Lower lobe of right lung (tissue), 2 donors: ENCODE measurements around the gene ARMCX1. TPM values are rescaled to one million over a fixed set of nuclear protein-coding genes. Genes with fewer than 3 reads are reported as not detected.
"Not testable (repeated sequence)": the region's sequence is repeated elsewhere in the genome, so short reads cannot be mapped to it uniquely, and the experiment has no call there.

Experiments
- ATAC-seq, 2 donors: fragments of 200-7000 bp; cut with Tn5 transposase; one replicate each; pipeline ENCODE4 v1.9.1; 2020 to 2022; ENCODE audit warnings: mild to moderate bottlenecking in 2 of 2, moderate library complexity in 2 of 2
- DNase-seq: peaks from one replicate; pipeline ENCODE4 v3.0.0-alpha.2; 2020
- H3K27ac ChIP-seq: fragments of 200-600 bp; one replicate; pipeline ENCODE4 v1.8.0; 2022
- H3K27me3 ChIP-seq: fragments of 200-600 bp; one replicate; pipeline ENCODE4 v1.8.0; 2022; ENCODE audit warnings: low read depth
- H3K36me3 ChIP-seq: fragments of 200-600 bp; one replicate; pipeline ENCODE4 v1.8.0; 2022; ENCODE audit warnings: mild to moderate bottlenecking
- H3K4me1 ChIP-seq: fragments of 200-600 bp; one replicate; pipeline ENCODE4 v1.8.0; 2022
- H3K4me3 ChIP-seq: fragments of 200-600 bp; one replicate; pipeline ENCODE4 v1.8.0; 2022; ENCODE audit warnings: mild to moderate bottlenecking
- H3K9me3 ChIP-seq: fragments of 200-600 bp; one replicate; pipeline ENCODE4 v1.8.0; 2022
- intact Hi-C: fragments of 100-400 bp; cut with DNase I; formaldehyde crosslinking; loops from one replicate; pipeline ENCODE4 v1.11.0; 2022
- long read RNA-seq: library from polyadenylated mRNA; unstranded; transcript quantifications from one replicate; pipeline ENCODE4 v2.0.0, GENCODE V29; 2021
- total RNA-seq: library from RNA; stranded (reverse); fragmentation: NEBNext Ultra II Directional; extraction: Animal tissue kit (Norgen Biotek cat#: 25700); gene quantifications from one replicate; pipeline ENCODE4 v1.2.1, GENCODE V29; 2021
- TF ChIP-seq, protein P1 (sequence below): fragments of 200-600 bp; IDR thresholded peaks from one replicate; pipeline ENCODE4 v1.8.0; 2022; ENCODE audit warnings: antibody characterized with exemption, mild to moderate bottlenecking
- donor health status: DM: no; HTN: yes; CAD: no; lungs with severe emphysema.

Gene ARMCX1
- 18.8 TPM for total RNA-seq
- long read RNA-seq, transcript ARMCX1-201 (4 exons, 2,141 nt): major isoform, 33 of 44 reads
- long read RNA-seq, partial matches to known transcripts: 0 of 44 reads
- long read RNA-seq, other reads (novel, unspliced or antisense): 11 of 44 reads

GRCh38 chrX:101550362-101550750 lies at the start of gene ARMCX1:
Gene ARMCX1, plus strand, starts transcription at chrX:101550547. Its CDS starts 2,384 bp downstream, at chrX:101552931.
- no peaks in the 10 kb centered on the region for H3K27me3 ChIP-seq
- peaks cover 12% of the 10 kb centered on the region for H3K36me3 ChIP-seq
- peak; percentile 74 for DNase-seq
- no peaks in the 10 kb centered on the region for H3K9me3 ChIP-seq
- ATAC-seq: peak; percentile 92 to 94
- no peaks in the 10 kb centered on the region for H3K4me1 ChIP-seq
- intact Hi-C loops: no loop called here
- H3K4me3 ChIP-seq: peak within 1 kb of the TSS; percentile 61
- peak within 1 kb of the TSS; percentile 76 for H3K27ac ChIP-seq
- TF ChIP-seq, protein P1, sequence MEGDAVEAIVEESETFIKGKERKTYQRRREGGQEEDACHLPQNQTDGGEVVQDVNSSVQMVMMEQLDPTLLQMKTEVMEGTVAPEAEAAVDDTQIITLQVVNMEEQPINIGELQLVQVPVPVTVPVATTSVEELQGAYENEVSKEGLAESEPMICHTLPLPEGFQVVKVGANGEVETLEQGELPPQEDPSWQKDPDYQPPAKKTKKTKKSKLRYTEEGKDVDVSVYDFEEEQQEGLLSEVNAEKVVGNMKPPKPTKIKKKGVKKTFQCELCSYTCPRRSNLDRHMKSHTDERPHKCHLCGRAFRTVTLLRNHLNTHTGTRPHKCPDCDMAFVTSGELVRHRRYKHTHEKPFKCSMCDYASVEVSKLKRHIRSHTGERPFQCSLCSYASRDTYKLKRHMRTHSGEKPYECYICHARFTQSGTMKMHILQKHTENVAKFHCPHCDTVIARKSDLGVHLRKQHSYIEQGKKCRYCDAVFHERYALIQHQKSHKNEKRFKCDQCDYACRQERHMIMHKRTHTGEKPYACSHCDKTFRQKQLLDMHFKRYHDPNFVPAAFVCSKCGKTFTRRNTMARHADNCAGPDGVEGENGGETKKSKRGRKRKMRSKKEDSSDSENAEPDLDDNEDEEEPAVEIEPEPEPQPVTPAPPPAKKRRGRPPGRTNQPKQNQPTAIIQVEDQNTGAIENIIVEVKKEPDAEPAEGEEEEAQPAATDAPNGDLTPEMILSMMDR: no peak

- H3K36me3 ChIP-seq, H3K27ac ChIP-seq, ATAC-seq, intact Hi-C loops, H3K4me3 ChIP-seq, H3K4me1 ChIP-seq, H3K9me3 ChIP-seq, DNase-seq, H3K27me3 ChIP-seq: not testable (repeated sequence)
These were observed 47.4 kb upstream of the ARMCX1 start for GRCh38 chrX:101502929-101503328.

GRCh38 chrX:101507372-101507771 lies 43.0 kb upstream of the ARMCX1 start:
- peaks cover 14% of the 10 kb centered on the region for H3K36me3 ChIP-seq
- no peak overlapping the region for H3K4me3 ChIP-seq
- TF ChIP-seq, protein P1: no peak
- H3K27ac ChIP-seq: no peak overlapping the region
- no peaks in the 10 kb centered on the region for H3K4me1 ChIP-seq
- ATAC-seq: no peak
- H3K27me3 ChIP-seq: no peaks in the 10 kb centered on the region
- H3K9me3 ChIP-seq: no peaks in the 10 kb centered on the region
- intact Hi-C loops: no loop called here
- no peak for DNase-seq

- DNase-seq (no peak), ATAC-seq (no peak)
- no peak overlapping the region for H3K4me3 ChIP-seq
- H3K27me3 ChIP-seq: no peaks in the 10 kb centered on the region
- intact Hi-C loops: no loop called here
- no peaks in the 10 kb centered on the region for H3K4me1 ChIP-seq
- H3K36me3 ChIP-seq: peaks cover 14% of the 10 kb centered on the region
- TF ChIP-seq, protein P1: no peak
- H3K27ac ChIP-seq: no peak overlapping the region
- no peaks in the 10 kb centered on the region for H3K9me3 ChIP-seq
These were observed 42.4 kb upstream of the ARMCX1 start for GRCh38 chrX:101507986-101508385.

DNA sequence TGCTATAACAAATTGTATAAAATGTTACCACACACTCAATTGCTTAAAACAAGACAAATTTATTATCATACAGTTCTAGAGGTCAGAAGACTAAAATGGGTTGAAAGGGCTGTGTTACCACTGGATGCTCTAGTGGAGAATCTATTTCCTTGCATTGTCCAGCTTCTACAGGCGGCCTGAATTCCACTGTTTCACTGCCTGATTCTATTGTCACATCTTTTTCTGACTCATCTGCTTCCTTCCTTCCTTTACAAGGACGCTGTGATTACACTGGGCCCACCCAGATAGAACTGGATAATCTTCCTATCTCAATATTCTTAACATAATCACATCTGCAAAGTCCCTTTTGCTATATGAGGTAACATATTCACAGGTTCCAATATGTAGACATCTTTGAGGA lies 19.4 kb upstream of the ARMCX1 start:
- Histone ChIP-seq H3K4me1 (no peaks in the 10 kb centered on the region), H3K9me3 (no peaks in the 10 kb centered on the region), H3K4me3 (no peak overlapping the region), H3K36me3 (no peaks in the 10 kb centered on the region), H3K27me3 (no peaks in the 10 kb centered on the region), H3K27ac (no peak overlapping the region)
- DNase-seq (no peak), ATAC-seq (no peak)
- TF ChIP-seq, protein P1: no peak
- intact Hi-C loops: no loop called here

DNA sequence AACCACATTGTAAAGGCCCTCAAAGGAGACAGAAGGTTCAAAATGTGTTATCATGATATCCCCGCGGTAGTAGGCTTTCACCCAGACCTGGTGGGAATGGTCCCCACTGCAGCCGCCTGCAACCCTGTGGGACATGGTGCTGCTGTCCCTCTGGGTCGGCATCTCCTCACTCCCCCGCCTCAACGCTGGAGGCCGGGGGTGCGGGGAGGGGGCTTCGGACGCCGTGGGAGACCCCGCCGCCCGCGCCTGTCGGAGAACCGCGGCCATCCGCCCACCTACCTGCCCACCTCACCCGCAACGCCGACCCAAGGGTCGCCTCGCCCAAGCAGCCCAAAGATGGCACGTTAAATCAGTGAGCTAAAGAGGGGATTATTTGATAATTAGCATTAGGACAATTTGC lies 11.2 kb upstream of the ARMCX1 start:
- ATAC-seq (no peak), DNase-seq (no peak)
- Histone ChIP-seq H3K27ac (no peak overlapping the region), H3K36me3 (no peaks in the 10 kb centered on the region), H3K4me3 (no peak overlapping the region), H3K9me3 (no peaks in the 10 kb centered on the region), H3K4me1 (no peaks in the 10 kb centered on the region), H3K27me3 (no peaks in the 10 kb centered on the region)
- TF ChIP-seq, protein P1: no peak
- intact Hi-C loops: no loop called here
